CD4-positive, alpha-beta T cell (primary cell): ENCODE results near the gene RFC3. TPM values are rescaled to one million over a fixed set of nuclear protein-coding genes. Genes with fewer than 3 reads are reported as not detected.
A peak's percentile ranks its signal among the peaks of the same experiment; 100 is the strongest.

Experiments used
- ATAC-seq: fragments of 200-7000 bp; cut with Tn5 transposase; one replicate; pipeline ENCODE4 v1.10.0; 2022; ENCODE audit warnings: mild to moderate bottlenecking; ENCODE audit not compliant: poor library complexity
- CTCF ChIA-PET: fragments of 350-600 bp; sonication (Branson Sonifier 250); formaldehyde crosslinking; loops from one replicate; lab custom pipeline; 2021; ENCODE audit warnings: antibody characterized with exemption, inconsistent platforms; lab: Charles Lee
- POLR2A ChIA-PET: fragments of 350-600 bp; sonication (Branson Sonifier 250); formaldehyde crosslinking; loops from one replicate; lab custom pipeline; 2021; ENCODE audit warnings: antibody characterized with exemption, inconsistent platforms; lab: Charles Lee
- DNase-seq, 14 experiments: peaks; one replicate each; pipeline ENCODE4 v3.0.0-alpha.2; 2013 to 2020; ENCODE audit warnings: mixed read lengths in 2 of 14
- H3K27ac ChIP-seq, 2 donors: one replicate each; pipeline versions ENCODE4 v1.5.1 to v1.7.0; 2013; ENCODE audit warnings: low read length in 2 of 2, low read depth in 1 of 2, mild to moderate bottlenecking in 1 of 2
- H3K27me3 ChIP-seq, 2 experiments: 1 replicate in 1 of 2; 2 replicates in 1 of 2; pipeline versions ENCODE4 v1.6.1 to v1.7.0; 2013; ENCODE audit warnings: low read length in 2 of 2, control low read depth in 1 of 2, mild to moderate bottlenecking in 1 of 2, moderate library complexity in 1 of 2; ENCODE audit not compliant: insufficient read depth in 2 of 2, control insufficient read depth in 1 of 2
- H3K36me3 ChIP-seq: one replicate; pipeline ENCODE4 v1.6.1; 2013; ENCODE audit warnings: low read length, control low read depth; ENCODE audit not compliant: insufficient read depth
- H3K4me1 ChIP-seq: one replicate; pipeline ENCODE4 v1.6.1; 2013; ENCODE audit warnings: low read length, control low read depth; ENCODE audit not compliant: insufficient read depth
- H3K4me3 ChIP-seq: one replicate; pipeline ENCODE4 v1.5.1; 2013; ENCODE audit warnings: mild to moderate bottlenecking, low read length, moderate library complexity
- H3K9me3 ChIP-seq, 2 experiments: 1 replicate in 1 of 2; 2 replicates in 1 of 2; pipeline versions ENCODE4 v1.6.1 to v1.7.0; 2013; ENCODE audit warnings: low read length in 2 of 2, mild to moderate bottlenecking in 2 of 2, control low read depth in 1 of 2, moderate library complexity in 1 of 2; ENCODE audit not compliant: control insufficient read depth in 1 of 2, insufficient read depth in 1 of 2
- H3K27ac Mint-ChIP-seq: one replicate; pipeline ENCODE4 v1.8.0; 2020; ENCODE audit warnings: mixed read lengths
- H3K27me3 Mint-ChIP-seq: one replicate; pipeline ENCODE4 v1.8.0; 2021; ENCODE audit warnings: mixed read lengths
- H3K36me3 Mint-ChIP-seq: one replicate; pipeline ENCODE4 v1.8.0; 2021; ENCODE audit warnings: low read depth, mixed read lengths
- H3K4me1 Mint-ChIP-seq: one replicate; pipeline ENCODE4 v1.8.0; 2021; ENCODE audit warnings: low read depth, mixed read lengths
- H3K4me3 Mint-ChIP-seq: one replicate; pipeline ENCODE4 v1.8.0; 2020; ENCODE audit warnings: mild to moderate bottlenecking, mixed read lengths
- H3K9me3 Mint-ChIP-seq: one replicate; pipeline ENCODE4 v1.8.0; 2020; ENCODE audit warnings: mixed read lengths
- intact Hi-C, 2 experiments: fragments of 100-400 bp; cut with DNase I in 1 of 2; cut with micrococcal nuclease in 1 of 2; formaldehyde crosslinking; loops; one replicate each; pipeline versions ENCODE4 v1.15.1 to v1.9.0; 2023 to 2025; cut with DNase I, micrococcal nuclease
- total RNA-seq, 174 experiments: library from RNA in 2 of 174; stranded (reverse) in 2 of 174; gene quantifications; one replicate each; pipeline ENCODE4 v1.2.3 and lab custom pipeline; 2021 to 2026
- TF ChIP-seq, protein P1 (sequence below): fragments of 200-600 bp; IDR thresholded peaks from one replicate; pipeline ENCODE4 v1.8.0; 2022; ENCODE audit warnings: antibody characterized with exemption, mild to moderate bottlenecking

The RFC3 gene
- total RNA-seq, 2 experiments from 2014 or later: 4.5 TPM

DNA sequence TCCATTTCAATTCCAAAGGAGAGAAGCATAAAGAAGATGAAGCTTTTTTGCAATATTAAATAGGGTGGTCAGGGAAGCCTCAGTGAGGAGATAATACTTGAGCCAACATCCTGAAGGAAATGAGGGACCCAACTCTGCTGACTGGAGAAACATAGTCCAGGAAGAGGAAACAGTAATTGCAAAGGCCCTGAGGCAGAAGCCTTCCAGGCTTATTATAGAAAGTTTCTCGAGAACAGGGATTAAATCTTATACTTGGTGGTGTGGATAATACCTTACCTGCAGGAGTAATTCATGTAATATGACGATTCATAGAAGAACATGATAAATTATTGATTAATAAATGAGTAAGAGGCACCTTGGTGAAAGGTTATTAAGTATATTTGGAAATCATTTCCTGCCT lies 1.0 kb upstream of the RFC3 start:
- Mint-ChIP-seq H3K36me3 (peaks cover 25% of the 10 kb centered on the region), H3K4me1 (peaks cover 14% of the 10 kb centered on the region), H3K27ac (no peak overlapping the region), H3K4me3 (peak overlapping the region; percentile 71), H3K9me3 (no peaks in the 10 kb centered on the region), H3K27me3 (no peaks in the 10 kb centered on the region)
- CTCF ChIA-PET: no interaction called here
- H3K9me3 ChIP-seq: no peaks in the 10 kb centered on the region
- intact Hi-C loops: loop anchor here (5.0 to 10.0 kb wide), 6 partner anchors 275 to 1502 kb away; partner anchors contain the start of genes N4BP2L2 (in 2 of the 2), PDS5B (in 2 of the 2), BRCA2 (in 1 of the 2) and ZAR1L (in 1 of the 2)
- no peaks in the 10 kb centered on the region for H3K36me3 ChIP-seq
- POLR2A ChIA-PET: no interaction called here
- H3K27me3 ChIP-seq: no peaks in the 10 kb centered on the region
- DNase-seq (no peak), ATAC-seq (no peak)
- no peak overlapping the region for H3K27ac ChIP-seq
- no peak overlapping the region for H3K4me3 ChIP-seq
- TF ChIP-seq, protein P1, sequence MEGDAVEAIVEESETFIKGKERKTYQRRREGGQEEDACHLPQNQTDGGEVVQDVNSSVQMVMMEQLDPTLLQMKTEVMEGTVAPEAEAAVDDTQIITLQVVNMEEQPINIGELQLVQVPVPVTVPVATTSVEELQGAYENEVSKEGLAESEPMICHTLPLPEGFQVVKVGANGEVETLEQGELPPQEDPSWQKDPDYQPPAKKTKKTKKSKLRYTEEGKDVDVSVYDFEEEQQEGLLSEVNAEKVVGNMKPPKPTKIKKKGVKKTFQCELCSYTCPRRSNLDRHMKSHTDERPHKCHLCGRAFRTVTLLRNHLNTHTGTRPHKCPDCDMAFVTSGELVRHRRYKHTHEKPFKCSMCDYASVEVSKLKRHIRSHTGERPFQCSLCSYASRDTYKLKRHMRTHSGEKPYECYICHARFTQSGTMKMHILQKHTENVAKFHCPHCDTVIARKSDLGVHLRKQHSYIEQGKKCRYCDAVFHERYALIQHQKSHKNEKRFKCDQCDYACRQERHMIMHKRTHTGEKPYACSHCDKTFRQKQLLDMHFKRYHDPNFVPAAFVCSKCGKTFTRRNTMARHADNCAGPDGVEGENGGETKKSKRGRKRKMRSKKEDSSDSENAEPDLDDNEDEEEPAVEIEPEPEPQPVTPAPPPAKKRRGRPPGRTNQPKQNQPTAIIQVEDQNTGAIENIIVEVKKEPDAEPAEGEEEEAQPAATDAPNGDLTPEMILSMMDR: no peak
- peaks cover 9% of the 10 kb centered on the region for H3K4me1 ChIP-seq

DNA sequence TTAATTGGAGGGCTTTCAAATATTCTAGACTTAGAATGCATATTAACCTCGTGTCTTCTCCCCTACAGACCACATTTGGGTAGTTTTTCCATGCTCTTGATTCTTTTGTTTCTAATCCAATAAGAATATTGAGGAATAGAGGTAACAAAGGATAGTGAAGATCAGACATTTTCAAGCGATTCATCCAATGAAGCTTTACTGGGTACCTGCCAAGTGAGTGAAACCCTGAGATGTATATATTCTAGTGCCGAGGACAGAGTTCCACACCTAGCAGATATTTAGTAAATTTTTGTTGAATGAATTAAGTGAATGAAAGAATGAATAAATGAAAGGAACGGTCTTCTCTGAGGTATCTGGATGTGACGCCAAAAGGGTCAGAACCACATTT lies 442 bp upstream of the RFC3 start:
- Mint-ChIP-seq H3K4me3 (peak overlapping the region; percentile 95), H3K4me1 (peaks cover 14% of the 10 kb centered on the region), H3K36me3 (peaks cover 30% of the 10 kb centered on the region), H3K27me3 (no peaks in the 10 kb centered on the region), H3K9me3 (no peaks in the 10 kb centered on the region), H3K27ac (peak overlapping the region; percentile 86)
- H3K9me3 ChIP-seq: no peaks in the 10 kb centered on the region
- peaks cover 9% of the 10 kb centered on the region for H3K4me1 ChIP-seq
- H3K36me3 ChIP-seq: no peaks in the 10 kb centered on the region
- TF ChIP-seq, protein P1: no peak
- H3K27me3 ChIP-seq: no peaks in the 10 kb centered on the region
- peak overlapping the region; percentile 37 to 57 for H3K27ac ChIP-seq
- POLR2A ChIA-PET: interaction anchor here (0.8 to 1.8 kb wide), 8 partner anchors 8 to 1503 kb away, joined by 3 to 27 read pairs (median 4); partner anchors contain the start of genes BRCA2 and ZAR1L
- DNase-seq (no peak), ATAC-seq (peak; percentile 10)
- CTCF ChIA-PET: interaction anchor here (0.6 to 0.9 kb wide), 3 partner anchors 17 to 279 kb away, joined by 3 read pairs; no protein-coding TSS in a partner anchor
- H3K4me3 ChIP-seq: peak overlapping the region; percentile 78
- intact Hi-C loops: loop anchor here (5.0 to 10.0 kb wide), 6 partner anchors 275 to 1503 kb away; partner anchors contain the start of genes N4BP2L2 (in 2 of the 2), PDS5B (in 2 of the 2), BRCA2 (in 1 of the 2) and ZAR1L (in 1 of the 2)

DNA sequence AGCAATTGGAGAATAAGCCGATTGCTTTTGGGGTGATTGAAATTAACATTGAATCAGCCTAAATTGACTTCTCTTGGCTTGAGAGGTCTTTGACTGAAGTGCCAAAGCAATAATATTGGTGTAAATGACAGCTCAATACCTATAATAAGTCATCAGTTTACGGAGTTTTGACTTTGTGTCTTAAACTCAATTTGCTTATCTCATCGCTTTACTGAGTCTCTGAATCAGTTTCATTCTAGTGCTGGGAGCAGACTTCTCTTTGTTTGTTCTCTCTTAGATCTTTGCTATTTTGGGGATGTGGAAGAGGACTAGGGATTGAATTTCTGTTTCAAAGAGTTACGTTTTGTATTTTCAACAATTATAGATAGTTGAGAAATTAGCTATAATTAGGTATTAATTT lies 7.1 kb downstream of the RFC3 start:
- intact Hi-C loops: no loop called here
- Histone ChIP-seq H3K27ac (no peak overlapping the region), H3K4me1 (no peaks in the 10 kb centered on the region), H3K4me3 (no peak overlapping the region), H3K27me3 (no peaks in the 10 kb centered on the region), H3K36me3 (peaks cover 11% of the 10 kb centered on the region), H3K9me3 (no peaks in the 10 kb centered on the region)
- H3K36me3 Mint-ChIP-seq: peaks cover 73% of the 10 kb centered on the region
- ATAC-seq: no peak
- no peak for DNase-seq
- ChIA-PET CTCF (no interaction called here), POLR2A (no interaction called here)
- no peak overlapping the region for H3K4me3 Mint-ChIP-seq
- TF ChIP-seq, protein P1: no peak
- no peaks in the 10 kb centered on the region for H3K9me3 Mint-ChIP-seq
- H3K4me1 Mint-ChIP-seq: no peaks in the 10 kb centered on the region
- no peak overlapping the region for H3K27ac Mint-ChIP-seq
- no peaks in the 10 kb centered on the region for H3K27me3 Mint-ChIP-seq
